ENCODE measurements around the gene GPT2.
"Not testable (repeated sequence)": the region's sequence is repeated elsewhere in the genome, so short reads cannot be mapped to it uniquely, and the experiment has no call there.

GPT2 gene

GRCh38 chr16:46923513-46924295, 39.5 kb downstream of the GPT2 start:
- DNase-seq (ENCODE audit: low read depth): no peak

DNA sequence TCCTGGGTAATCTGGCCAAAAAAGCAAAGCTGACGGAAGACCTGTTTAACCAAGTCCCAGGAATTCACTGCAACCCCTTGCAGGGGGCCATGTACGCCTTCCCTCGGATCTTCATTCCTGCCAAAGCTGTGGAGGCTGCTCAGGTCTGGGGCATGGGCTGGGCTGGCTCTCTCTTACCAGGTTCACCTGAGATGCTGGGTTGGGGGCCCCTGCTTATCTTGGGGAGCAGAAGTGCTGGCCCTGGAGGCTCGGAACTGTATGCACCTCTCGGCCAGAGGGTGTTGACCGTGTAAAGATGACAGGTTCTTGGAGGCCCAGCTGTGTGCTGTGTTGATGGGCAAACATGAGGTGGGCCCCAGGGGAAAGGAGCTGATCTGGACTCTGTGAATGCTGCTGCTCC, 40.2 kb downstream of the GPT2 start:
- no peak for DNase-seq (ENCODE audit: low read depth)

GRCh38 chr16:46926470-46927225, 42.5 kb downstream of the GPT2 start:
- no peak for DNase-seq (ENCODE audit: low read depth)

- no peak for DNase-seq (ENCODE audit: low read depth)
These were observed 43.1 kb downstream of the GPT2 start for GRCh38 chr16:46927273-46927672.

DNA sequence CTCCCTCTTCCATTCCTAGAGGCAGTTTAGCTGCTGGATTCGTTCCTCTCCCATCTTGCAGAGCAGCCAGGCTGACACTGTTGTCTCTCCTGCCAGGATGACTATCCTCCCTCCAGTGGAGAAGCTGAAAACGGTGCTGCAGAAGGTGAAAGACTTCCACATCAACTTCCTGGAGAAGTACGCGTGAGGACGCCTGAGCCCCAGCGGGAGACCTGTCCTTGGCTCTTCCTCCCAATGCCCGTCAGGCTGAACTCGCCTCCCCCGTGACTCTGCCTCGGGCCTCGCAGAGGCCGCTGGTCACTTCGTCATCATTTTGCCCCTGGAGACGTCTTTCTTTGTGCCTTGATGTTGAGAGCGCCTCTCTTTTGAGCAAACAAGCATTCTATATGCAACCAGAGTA, 44.6 kb downstream of the GPT2 start:
- DNase-seq (ENCODE audit: low read depth): no peak

DNA sequence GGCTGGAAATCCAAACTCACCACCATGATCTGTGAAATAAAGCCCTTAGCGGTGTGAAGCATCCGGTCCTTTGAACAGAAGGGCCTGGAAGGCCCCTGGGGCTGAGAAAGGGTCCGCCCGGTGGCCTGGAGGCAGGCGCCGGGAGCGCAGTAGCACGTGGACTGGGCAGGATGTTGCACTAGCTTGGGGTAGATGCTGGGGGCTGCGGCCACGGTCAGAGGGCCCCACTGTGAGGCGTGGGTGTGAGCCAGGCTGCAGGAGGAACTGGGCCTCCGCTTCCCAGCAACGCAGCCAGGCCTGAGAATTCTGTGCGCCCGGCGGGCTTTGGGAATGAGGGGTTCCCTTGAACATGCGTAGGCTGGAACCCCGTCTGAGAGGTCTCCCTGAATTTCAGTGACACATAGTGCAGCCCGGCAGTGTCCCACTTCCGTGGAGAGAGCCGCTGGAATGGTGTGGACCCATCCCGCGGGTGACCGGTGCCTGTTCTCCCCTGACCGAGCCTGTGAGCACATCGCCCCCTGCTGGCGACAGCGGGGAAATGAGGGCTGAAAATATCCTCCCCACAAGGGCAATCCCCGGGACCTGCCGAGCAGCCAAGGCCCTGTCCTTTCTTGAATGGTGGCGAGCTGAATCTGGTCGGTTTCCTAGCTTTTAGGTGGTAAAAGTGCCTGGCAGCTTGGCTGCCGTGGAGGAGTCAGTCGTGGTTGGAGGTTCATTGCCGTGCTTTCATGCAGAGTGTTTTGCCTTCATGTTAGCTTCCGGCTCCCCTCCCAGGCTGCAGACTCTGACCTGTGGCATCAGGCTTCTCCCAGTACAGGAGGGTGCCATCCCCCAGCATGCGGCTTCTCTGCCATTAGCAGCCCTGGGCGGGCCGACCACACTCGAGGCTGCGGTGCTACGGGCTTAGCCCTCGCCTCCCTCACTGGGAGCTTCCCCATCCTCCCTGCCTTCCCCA, 45.5 kb downstream of the GPT2 start:
- peak; percentile 55 for DNase-seq (ENCODE audit: low read depth)

DNA sequence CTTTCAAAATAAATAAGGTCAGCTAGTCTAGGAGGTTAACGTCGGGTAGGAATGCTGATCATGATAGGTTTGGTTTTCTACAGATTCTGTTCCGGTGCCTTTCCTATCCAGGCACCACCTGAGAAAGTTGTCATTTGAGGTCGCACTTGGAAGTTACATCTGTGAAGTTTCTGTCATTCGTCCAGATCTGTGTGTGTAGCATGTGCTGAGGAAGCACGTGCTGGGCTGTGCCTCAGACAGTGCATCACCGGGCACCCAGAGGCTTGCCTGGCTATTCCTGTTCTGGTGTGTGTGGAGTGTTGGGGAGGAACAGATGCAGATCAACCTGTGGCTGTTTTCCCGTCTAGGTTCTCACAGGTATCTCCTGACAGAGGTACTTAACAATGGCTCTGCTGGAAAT, 46.7 kb downstream of the GPT2 start:
- no peak for DNase-seq (ENCODE audit: low read depth)

DNA sequence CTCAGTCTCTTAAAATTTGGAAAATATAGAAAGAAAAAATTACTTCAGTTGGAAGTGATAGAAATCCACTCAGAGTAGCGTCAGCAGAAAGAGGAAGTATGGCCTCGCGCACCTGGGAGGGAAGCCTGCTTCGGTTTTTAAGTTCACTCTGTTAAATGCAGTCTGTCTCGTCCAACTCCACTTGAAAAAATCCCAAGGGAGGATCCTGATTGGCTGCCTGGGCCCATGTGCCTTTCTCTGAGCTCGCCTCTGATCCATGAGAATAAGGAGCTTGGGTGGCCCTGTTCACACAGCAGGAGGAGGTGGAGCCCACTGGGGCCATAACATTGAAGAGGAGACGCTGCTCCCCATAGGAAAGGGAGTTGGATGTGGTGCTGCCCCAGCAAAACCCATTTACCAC, 48.6 kb downstream of the GPT2 start:
- DNase-seq (ENCODE audit: low read depth): no peak

DNA sequence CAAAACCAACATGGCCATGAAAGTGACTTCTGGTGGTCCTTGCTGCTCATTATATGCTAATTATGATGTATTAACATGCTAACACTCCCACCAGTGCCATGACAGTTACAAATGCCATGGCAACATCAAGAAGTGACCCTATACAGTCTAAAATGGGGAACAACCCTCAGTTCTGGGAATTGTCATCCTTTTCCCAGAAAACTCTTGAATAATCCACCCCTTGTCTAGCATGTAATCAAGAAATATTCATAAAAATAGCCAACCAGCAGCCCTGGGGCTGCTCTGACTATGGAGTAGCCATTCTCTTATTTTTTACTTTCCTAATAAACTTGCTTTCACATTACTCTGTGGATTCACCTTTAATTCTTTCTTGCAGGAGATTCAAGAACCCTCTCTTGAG, 53.4 kb downstream of the GPT2 start:
- no peak for DNase-seq (ENCODE audit: low read depth)

DNA sequence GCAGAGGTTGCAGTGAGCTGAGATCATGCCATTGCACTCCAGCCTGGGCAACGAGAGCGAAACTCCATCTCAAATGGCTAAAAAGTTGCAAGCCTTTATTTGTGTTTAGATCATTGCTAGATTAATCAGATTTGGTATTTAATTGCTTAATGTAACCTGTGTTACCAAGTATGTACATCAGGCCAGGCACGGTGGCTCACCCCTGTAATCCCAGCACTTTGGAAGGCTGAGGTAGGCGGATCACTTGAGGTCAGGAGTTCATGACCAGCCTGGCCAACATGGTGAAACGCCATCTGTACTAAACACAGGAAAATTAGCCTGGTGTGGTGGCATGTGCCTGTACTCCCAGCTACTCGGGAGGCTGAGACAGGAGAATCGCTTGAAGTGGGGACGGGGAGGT, 60.6 kb downstream of the GPT2 start:
- not testable (repeated sequence) for DNase-seq (ENCODE audit: low read depth)

- DNase-seq (ENCODE audit: low read depth): peak; percentile 45
These were observed 63.9 kb downstream of the GPT2 start for GRCh38 chr16:46947900-46948547.

DNA sequence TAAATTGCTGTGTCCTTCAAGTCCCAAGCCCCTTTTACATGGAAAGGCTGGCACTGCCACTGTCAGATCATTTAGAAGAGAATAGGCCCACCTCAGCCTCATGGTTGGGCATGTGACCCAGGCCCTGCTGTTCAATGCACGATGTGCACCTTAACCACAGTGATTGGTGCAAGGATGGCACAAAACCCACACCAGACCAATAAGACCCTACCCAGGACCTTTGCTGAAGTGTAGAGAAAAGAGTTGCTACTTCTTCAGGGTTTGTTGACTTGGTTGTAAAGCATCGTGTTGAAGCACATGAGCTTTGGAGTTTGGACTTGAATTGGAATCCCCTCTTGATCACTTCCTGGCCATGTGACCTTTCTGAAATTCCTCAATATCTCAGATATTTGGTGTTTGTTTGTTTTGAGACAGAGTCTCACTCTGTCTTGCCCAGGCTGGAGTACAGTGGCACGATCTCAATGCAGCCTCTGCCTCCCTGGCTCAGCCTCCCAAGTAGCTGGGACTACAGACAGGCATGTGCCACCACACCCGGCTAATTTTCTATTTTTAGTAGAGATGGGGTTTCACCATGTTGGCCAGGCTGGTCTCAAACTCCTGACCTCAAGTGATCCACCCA, 64.5 kb downstream of the GPT2 start:
- no peak for DNase-seq (ENCODE audit: low read depth)

- DNase-seq (ENCODE audit: low read depth): peak; percentile 26
These were observed 65.2 kb downstream of the GPT2 start for GRCh38 chr16:46949241-46949892.

- no peak for DNase-seq (ENCODE audit: low read depth)
These were observed 65.8 kb downstream of the GPT2 start for GRCh38 chr16:46950009-46950408.

DNA sequence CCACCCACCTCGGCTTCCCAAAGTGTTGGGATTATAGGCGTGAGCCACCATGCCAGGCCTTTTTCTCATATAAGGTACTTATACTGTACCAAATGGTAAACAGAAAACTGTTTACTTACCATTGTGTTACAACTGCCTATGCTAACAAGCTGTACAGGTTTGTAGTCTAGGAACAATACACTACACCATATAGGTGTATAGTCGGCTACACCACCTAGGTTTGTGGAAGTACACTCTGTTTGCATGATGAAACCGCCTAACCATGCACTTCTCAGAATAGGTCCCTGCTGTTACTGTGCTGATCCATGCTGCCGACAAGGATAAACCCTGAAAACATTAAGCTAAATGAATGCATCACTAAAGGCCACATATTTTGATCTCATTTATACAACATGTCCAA, 70.4 kb downstream of the GPT2 start:
- DNase-seq (ENCODE audit: low read depth): no peak

DNA sequence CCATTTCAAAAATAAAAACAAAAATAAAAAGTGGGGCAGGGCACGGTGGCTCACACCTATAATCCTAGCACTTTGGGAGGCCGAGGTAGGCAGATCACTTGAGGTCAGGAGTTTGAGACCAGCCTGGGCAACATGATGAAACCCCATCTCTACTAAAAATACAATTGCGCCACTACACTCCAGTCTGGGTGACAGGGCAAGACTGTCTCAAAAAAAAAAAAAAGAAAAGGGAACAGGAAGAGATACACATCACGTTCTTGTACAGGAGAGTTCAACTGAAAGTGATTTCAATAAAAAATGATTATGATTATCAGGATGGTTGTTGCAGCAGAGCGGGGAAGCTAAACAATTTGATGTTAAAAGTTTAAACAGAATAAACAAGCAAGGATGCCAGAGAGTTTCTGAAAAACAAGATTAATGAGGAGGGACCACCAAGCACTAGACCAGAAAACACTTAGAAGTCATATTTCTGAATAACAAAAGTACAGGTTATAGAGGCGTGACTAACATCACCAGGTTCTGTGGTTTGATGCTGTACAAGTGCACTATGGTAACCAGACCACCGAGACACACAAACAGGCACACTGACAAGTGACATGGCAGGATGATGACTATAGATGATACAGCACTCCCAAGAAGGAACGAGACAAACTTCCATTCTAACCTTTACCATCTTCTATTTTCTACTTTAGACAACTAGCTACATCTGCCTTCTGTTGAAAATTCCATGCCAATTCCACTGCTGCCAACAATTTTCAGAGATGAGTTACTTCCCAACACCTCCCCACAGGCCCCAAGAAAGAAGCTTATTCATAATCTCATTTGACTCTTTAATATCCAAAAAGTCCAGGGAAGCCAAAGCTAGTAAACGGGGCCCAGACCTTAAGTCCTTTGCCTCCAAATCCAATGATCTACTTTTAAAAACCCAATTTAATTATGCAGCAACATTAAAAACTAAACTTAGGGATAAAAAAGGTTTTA, 77.5 kb downstream of the GPT2 start:
- DNase-seq (ENCODE audit: low read depth): peak; percentile 21

DNA sequence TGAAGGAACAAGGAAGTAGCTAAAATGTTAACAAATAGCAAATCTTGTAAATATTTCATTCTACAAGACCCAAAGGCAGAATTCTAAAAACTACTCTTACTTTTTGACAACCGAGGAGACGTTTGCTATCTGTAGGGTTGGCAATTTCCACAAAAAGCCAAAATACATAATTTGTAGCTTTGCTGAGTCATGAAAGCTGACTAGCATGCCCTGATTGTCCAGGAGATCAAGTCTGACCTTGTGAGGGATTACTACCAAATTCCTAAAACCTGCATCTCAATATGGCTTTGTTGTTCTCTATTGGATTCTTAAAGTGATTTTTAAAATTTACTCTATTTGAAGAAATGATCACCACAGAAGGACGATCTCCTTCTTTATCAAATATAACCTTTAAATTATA, 78.5 kb downstream of the GPT2 start:
- DNase-seq (ENCODE audit: low read depth): peak; percentile 57

- no peak for DNase-seq (ENCODE audit: low read depth)
These were observed 83.9 kb downstream of the GPT2 start for GRCh38 chr16:46968063-46968435.

GRCh38 chr16:46970089-46970488, 85.9 kb downstream of the GPT2 start:
- no peak for DNase-seq (ENCODE audit: low read depth)

- DNase-seq (ENCODE audit: low read depth): no peak
These were observed 87.1 kb downstream of the GPT2 start for GRCh38 chr16:46971271-46971670.

All from iris pigment epithelial cell (primary cell).